Kidney (tissue), 14 donors: ENCODE measurements around the gene IFT88. TPM values are rescaled to one million over a fixed set of nuclear protein-coding genes. Genes with fewer than 3 reads are reported as not detected.
A peak's percentile ranks its signal among the peaks of the same experiment; 100 is the strongest.

ENCODE experiments used
- DNase-seq, 5 donors: peaks; one replicate each; pipeline ENCODE4 v3.0.0-alpha.2; 2013 to 2020
- FAIRE-seq: peaks from 2 replicates; lab custom pipeline; 2012; peaks lifted over from hg19 to GRCh38; lab: Jason Lieb, UNC
- H3K27ac ChIP-seq, 2 donors: one replicate each; pipeline ENCODE4 v1.7.0; 2013; ENCODE audit warnings: low read depth in 2 of 2, low read length in 2 of 2, inconsistent platforms in 1 of 2
- H3K27me3 ChIP-seq: one replicate; pipeline ENCODE4 v1.7.1; 2013; ENCODE audit warnings: low read length, inconsistent platforms; ENCODE audit not compliant: control insufficient read depth, insufficient read depth
- H3K36me3 ChIP-seq, 3 donors: one replicate each; pipeline versions ENCODE4 v1.7.0 to v1.7.1; 2013; ENCODE audit warnings: low read length in 3 of 3, control low read depth in 1 of 3, inconsistent platforms in 1 of 3; ENCODE audit not compliant: insufficient read depth in 3 of 3, control insufficient read depth in 2 of 3
- H3K4me1 ChIP-seq, 3 donors: one replicate each; pipeline versions ENCODE4 v1.7.0 to v1.7.1; 2013; ENCODE audit warnings: low read length in 3 of 3, inconsistent platforms in 1 of 3, low read depth in 1 of 3; ENCODE audit not compliant: control insufficient read depth in 2 of 3, insufficient read depth in 2 of 3
- H3K4me3 ChIP-seq, 3 donors: one replicate each; pipeline versions ENCODE4 v1.7.0 to v1.8.1; 2013; ENCODE audit warnings: low read length in 3 of 3, control low read depth in 1 of 3, inconsistent platforms in 1 of 3
- H3K9ac ChIP-seq, 3 donors: one replicate each; pipeline versions ENCODE4 v1.7.0 to v1.7.1; 2013; ENCODE audit warnings: low read length in 3 of 3, control low read depth in 1 of 3, inconsistent platforms in 1 of 3
- H3K9me3 ChIP-seq, 3 donors: one replicate each; pipeline versions ENCODE4 v1.7.0 to v1.7.1; 2013; ENCODE audit warnings: low read length in 3 of 3, control low read depth in 1 of 3, inconsistent platforms in 1 of 3; ENCODE audit not compliant: control insufficient read depth in 2 of 3, insufficient read depth in 1 of 3
- CTCF ChIP-seq: IDR thresholded peaks from 3 replicates; pipeline ENCODE4 v1.5.1; 2012; ENCODE audit warnings: mild to moderate bottlenecking, moderate library complexity, borderline replicate concordance; ENCODE audit not compliant: insufficient read depth; ENCODE audit errors: extremely low read depth
- intact Hi-C: fragments of 100-400 bp; cut with DNase I; formaldehyde crosslinking; loops from one replicate; pipeline ENCODE4 v1.11.1; 2022
- polyA plus RNA-seq: library from polyadenylated mRNA; stranded (reverse); fragments of 350-450 nt; fragmentation: Illumina TruSeq; extraction: RNeasy Lipid Tissue Mini Kit (QIAGEN cat#74804); gene quantifications from one replicate; pipeline ENCODE4 v1.2.3, GENCODE V29; 2014; ENCODE audit warnings: low read depth, low replicate concordance; ENCODE audit not compliant: insufficient read depth
- total RNA-seq: library from RNA; stranded (reverse); fragmentation: NEBNext Ultra II Directional; extraction: Animal tissue kit (Norgen Biotek cat#: 25700); gene quantifications from one replicate; pipeline ENCODE4 v1.2.1, GENCODE V29; 2021
- donor health status: control.
- donor health status: control.
- donor health status: control.
- donor health status: control.
- donor health status: control.
- donor health status: DM: yes; HTN: yes; CAD: no.
- donor health status: Normal renal cell carcinoma (clear cell type).

The IFT88 gene
- total and polyA plus RNA-seq, 2 donors from 2014 or later = 20.2 to 30.3 TPM

- intact Hi-C loops = no loop called here
- Histone ChIP-seq H3K9ac (no peak overlapping the region), H3K27me3 (no peaks in the 10 kb centered on the region), H3K36me3 (no peaks in the 10 kb centered on the region), H3K27ac (no peak overlapping the region), H3K4me1 (no peaks in the 10 kb centered on the region), H3K9me3 (no peaks in the 10 kb centered on the region), H3K4me3 (no peak overlapping the region)
- FAIRE-seq (no peak), DNase-seq (no peak)
- TF ChIP-seq CTCF = no peak
These were observed 160.9 kb downstream of the IFT88 start for GRCh38 chr13:20727856-20728255.

GRCh38 chr13:20728579-20729311, 161.8 kb downstream of the IFT88 start:
- FAIRE-seq (no peak), DNase-seq (peak in 2 of 5 donors; percentile 17 to 22)
- Histone ChIP-seq H3K27me3 (no peaks in the 10 kb centered on the region), H3K27ac (no peak overlapping the region), H3K4me1 (no peaks in the 10 kb centered on the region), H3K9me3 (no peaks in the 10 kb centered on the region), H3K9ac (no peak overlapping the region), H3K4me3 (no peak overlapping the region), H3K36me3 (no peaks in the 10 kb centered on the region)
- intact Hi-C loops = no loop called here
- TF ChIP-seq CTCF = no peak

- no peak for TF ChIP-seq CTCF
- FAIRE-seq (no peak), DNase-seq (no peak)
- Histone ChIP-seq H3K27me3 (no peaks in the 10 kb centered on the region), H3K4me3 (no peak overlapping the region), H3K9ac (no peak overlapping the region), H3K9me3 (no peaks in the 10 kb centered on the region), H3K4me1 (no peaks in the 10 kb centered on the region), H3K27ac (no peak overlapping the region), H3K36me3 (no peaks in the 10 kb centered on the region)
- intact Hi-C loops = no loop called here
These were observed 163.0 kb downstream of the IFT88 start for GRCh38 chr13:20729633-20730585.
